ENCODE results near the gene ITGAV.

ITGAV gene

GRCh38 chr2:186573531-186573930 is 16.3 kb upstream of the ITGAV start:
- no peak overlapping the region for H3K9ac ChIP-seq (ENCODE audit: low read depth, low read length, poor library complexity, severe bottlenecking)
- H3K9me2 ChIP-seq (replicated peaks; ENCODE audit: low read depth, low read length): no peaks in the 10 kb centered on the region
- no peak overlapping the region for H3K4me2 ChIP-seq (ENCODE audit: low read depth, low read length, poor library complexity, severe bottlenecking)
- H3F3A ChIP-seq (ENCODE audit: low read depth): no peaks in the 10 kb centered on the region
- no peaks in the 10 kb centered on the region for H3K9me3 ChIP-seq (ENCODE audit: insufficient read depth, low read depth, low read length)
- H3K36me3 ChIP-seq (ENCODE audit: insufficient read depth, low read length): no peaks in the 10 kb centered on the region
- H3K79me2 ChIP-seq (ENCODE audit: insufficient read depth, low read length): no peaks in the 10 kb centered on the region
- TF ChIP-seq, protein P1, sequence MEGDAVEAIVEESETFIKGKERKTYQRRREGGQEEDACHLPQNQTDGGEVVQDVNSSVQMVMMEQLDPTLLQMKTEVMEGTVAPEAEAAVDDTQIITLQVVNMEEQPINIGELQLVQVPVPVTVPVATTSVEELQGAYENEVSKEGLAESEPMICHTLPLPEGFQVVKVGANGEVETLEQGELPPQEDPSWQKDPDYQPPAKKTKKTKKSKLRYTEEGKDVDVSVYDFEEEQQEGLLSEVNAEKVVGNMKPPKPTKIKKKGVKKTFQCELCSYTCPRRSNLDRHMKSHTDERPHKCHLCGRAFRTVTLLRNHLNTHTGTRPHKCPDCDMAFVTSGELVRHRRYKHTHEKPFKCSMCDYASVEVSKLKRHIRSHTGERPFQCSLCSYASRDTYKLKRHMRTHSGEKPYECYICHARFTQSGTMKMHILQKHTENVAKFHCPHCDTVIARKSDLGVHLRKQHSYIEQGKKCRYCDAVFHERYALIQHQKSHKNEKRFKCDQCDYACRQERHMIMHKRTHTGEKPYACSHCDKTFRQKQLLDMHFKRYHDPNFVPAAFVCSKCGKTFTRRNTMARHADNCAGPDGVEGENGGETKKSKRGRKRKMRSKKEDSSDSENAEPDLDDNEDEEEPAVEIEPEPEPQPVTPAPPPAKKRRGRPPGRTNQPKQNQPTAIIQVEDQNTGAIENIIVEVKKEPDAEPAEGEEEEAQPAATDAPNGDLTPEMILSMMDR (conservative IDR thresholded peaks at IDR 0.05; ENCODE audit: low read length): no peak
- TF ChIP-seq EZH2phosphoT487 (IDR thresholded peaks at IDR 0.05; ENCODE audit: borderline replicate concordance): no peak
- no peak overlapping the region for H3K4me3 ChIP-seq (ENCODE audit: low read length, poor library complexity, severe bottlenecking)
- peaks cover 4% of the 10 kb centered on the region for H3K4me1 ChIP-seq (ENCODE audit: insufficient read depth, low read length, poor library complexity, severe bottlenecking)
- H3K27me3 ChIP-seq (ENCODE audit: insufficient read depth, low read length, poor library complexity, severe bottlenecking): no peaks in the 10 kb centered on the region
- no peak overlapping the region for H2AFZ ChIP-seq (ENCODE audit: low read length)
- H4K20me1 ChIP-seq (ENCODE audit: insufficient read depth, low read length, poor library complexity, severe bottlenecking): no peaks in the 10 kb centered on the region

DNA sequence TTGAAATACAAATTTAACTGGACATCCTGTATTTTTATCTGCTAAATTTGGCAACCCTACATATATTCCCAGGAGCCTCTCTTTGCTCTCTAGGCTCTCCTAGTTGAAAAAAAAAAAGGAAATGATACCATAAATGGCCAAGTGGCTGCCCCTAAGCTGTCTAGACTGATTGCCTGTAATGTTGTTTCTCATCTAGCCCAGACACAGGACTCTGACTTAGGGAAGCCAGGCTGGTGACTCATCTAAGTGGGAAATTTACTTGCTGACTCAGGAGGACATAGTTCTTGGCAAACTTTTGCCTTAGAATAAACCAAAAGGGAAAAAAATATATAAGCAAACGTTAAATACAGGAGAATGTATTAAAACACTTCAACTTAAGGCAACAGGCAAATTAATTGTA is 14.6 kb upstream of the ITGAV start:
- Histone ChIP-seq H3K9ac (ENCODE audit: low read depth, low read length, poor library complexity, severe bottlenecking) (no peak overlapping the region), H3K9me3 (ENCODE audit: insufficient read depth, low read depth, low read length) (no peaks in the 10 kb centered on the region), H3K9me2 (replicated peaks; ENCODE audit: low read depth, low read length) (no peaks in the 10 kb centered on the region), H3K4me2 (ENCODE audit: low read depth, low read length, poor library complexity, severe bottlenecking) (no peak overlapping the region), H3F3A (ENCODE audit: low read depth) (no peaks in the 10 kb centered on the region), H2AFZ (ENCODE audit: low read length) (no peak overlapping the region), H3K4me3 (ENCODE audit: low read length, poor library complexity, severe bottlenecking) (no peak overlapping the region), H3K36me3 (ENCODE audit: insufficient read depth, low read length) (no peaks in the 10 kb centered on the region), H3K4me1 (ENCODE audit: insufficient read depth, low read length, poor library complexity, severe bottlenecking) (peaks cover 4% of the 10 kb centered on the region), H4K20me1 (ENCODE audit: insufficient read depth, low read length, poor library complexity, severe bottlenecking) (no peaks in the 10 kb centered on the region), H3K79me2 (ENCODE audit: insufficient read depth, low read length) (no peaks in the 10 kb centered on the region), H3K27me3 (ENCODE audit: insufficient read depth, low read length, poor library complexity, severe bottlenecking) (no peaks in the 10 kb centered on the region)
- TF ChIP-seq, protein P1 (conservative IDR thresholded peaks at IDR 0.05; ENCODE audit: low read length): no peak
- no peak for TF ChIP-seq EZH2phosphoT487 (IDR thresholded peaks at IDR 0.05; ENCODE audit: borderline replicate concordance)

GRCh38 chr2:186575856-186576255 is 14.0 kb upstream of the ITGAV start:
- no peak overlapping the region for H3K4me2 ChIP-seq (ENCODE audit: low read depth, low read length, poor library complexity, severe bottlenecking)
- no peaks in the 10 kb centered on the region for H3K9me2 ChIP-seq (replicated peaks; ENCODE audit: low read depth, low read length)
- H3K9me3 ChIP-seq (ENCODE audit: insufficient read depth, low read depth, low read length): no peaks in the 10 kb centered on the region
- H3K27me3 ChIP-seq (ENCODE audit: insufficient read depth, low read length, poor library complexity, severe bottlenecking): no peaks in the 10 kb centered on the region
- no peaks in the 10 kb centered on the region for H3K36me3 ChIP-seq (ENCODE audit: insufficient read depth, low read length)
- peaks cover 4% of the 10 kb centered on the region for H3K4me1 ChIP-seq (ENCODE audit: insufficient read depth, low read length, poor library complexity, severe bottlenecking)
- H3F3A ChIP-seq (ENCODE audit: low read depth): no peaks in the 10 kb centered on the region
- no peaks in the 10 kb centered on the region for H3K79me2 ChIP-seq (ENCODE audit: insufficient read depth, low read length)
- H2AFZ ChIP-seq (ENCODE audit: low read length): no peak overlapping the region
- no peaks in the 10 kb centered on the region for H4K20me1 ChIP-seq (ENCODE audit: insufficient read depth, low read length, poor library complexity, severe bottlenecking)
- TF ChIP-seq, protein P1 (conservative IDR thresholded peaks at IDR 0.05; ENCODE audit: low read length): no peak
- no peak for TF ChIP-seq EZH2phosphoT487 (IDR thresholded peaks at IDR 0.05; ENCODE audit: borderline replicate concordance)
- H3K4me3 ChIP-seq (ENCODE audit: low read length, poor library complexity, severe bottlenecking): no peak overlapping the region
- no peak overlapping the region for H3K9ac ChIP-seq (ENCODE audit: low read depth, low read length, poor library complexity, severe bottlenecking)
